PC-9 (cell line): Measurements from ENCODE around the gene UNC119B.

Experiments
- CTCF ChIP-seq: fragments of 200-600 bp; sonication (generic); conservative IDR thresholded peaks from 2 replicates; pipeline ENCODE4 v1.6.1; 2017; ENCODE audit warnings: mixed run types, antibody characterized with exemption, mild to moderate bottlenecking, moderate library complexity
- EZH2 ChIP-seq: fragments of 200-600 bp; sonication (generic); IDR thresholded peaks from 2 replicates; pipeline ENCODE4 v1.8.0; 2017; ENCODE audit warnings: antibody characterized with exemption, low read depth

- no peak for TF ChIP-seq CTCF
- no peak for TF ChIP-seq EZH2
Measured at GRCh38 chr12:120684523-120684932, 25.7 kb upstream of the UNC119B start.
